Activated CD8-positive, alpha-beta T cell treated with anti-CD3 and anti-CD28 coated beads for 36 hours (primary cell): Measurements from ENCODE around the gene JAML. TPM values are rescaled to one million over a fixed set of nuclear protein-coding genes. Genes with fewer than 3 reads are reported as not detected.

Experiments
- ATAC-seq: fragments of 200-7000 bp; cut with Tn5 transposase; one replicate; pipeline ENCODE4 v1.10.0; 2021; ENCODE audit warnings: mild to moderate bottlenecking, moderate library complexity
- CTCF ChIA-PET: fragments of 350-600 bp; sonication (Branson Sonifier 250); formaldehyde crosslinking; loops from one replicate; lab custom pipeline; 2021; ENCODE audit warnings: antibody characterized with exemption; lab: Charles Lee
- POLR2A ChIA-PET: fragments of 350-600 bp; sonication (Branson Sonifier 250); formaldehyde crosslinking; loops from one replicate; lab custom pipeline; 2021; ENCODE audit warnings: antibody characterized with exemption; lab: Charles Lee
- DNase-seq: peaks from one replicate; pipeline ENCODE4 v3.0.0-alpha.2; 2020
- H3K27ac Mint-ChIP-seq: one replicate; pipeline ENCODE4 v1.8.0; 2021; ENCODE audit warnings: mild to moderate bottlenecking, mixed read lengths
- H3K27me3 Mint-ChIP-seq: one replicate; pipeline ENCODE4 v1.8.0; 2021; ENCODE audit warnings: mixed read lengths
- H3K36me3 Mint-ChIP-seq: one replicate; pipeline ENCODE4 v1.8.0; 2021; ENCODE audit warnings: low read depth, mixed read lengths
- H3K4me1 Mint-ChIP-seq: one replicate; pipeline ENCODE4 v1.8.0; 2021; ENCODE audit warnings: low read depth, mixed read lengths
- H3K4me3 Mint-ChIP-seq: one replicate; pipeline ENCODE4 v1.8.0; 2021; ENCODE audit warnings: mild to moderate bottlenecking, moderate library complexity, mixed read lengths
- H3K9me3 Mint-ChIP-seq: one replicate; pipeline ENCODE4 v1.8.0; 2021; ENCODE audit warnings: mixed read lengths
- intact Hi-C: fragments of 100-400 bp; cut with micrococcal nuclease; formaldehyde crosslinking; loops from one replicate; pipeline ENCODE4 v1.10.0; 2022
- total RNA-seq, 2 experiments: library from RNA; stranded (reverse); gene quantifications; one replicate each; pipeline ENCODE4 v1.2.3, GENCODE V29; 2021
- TF ChIP-seq, protein P1 (sequence below): fragments of 200-600 bp; IDR thresholded peaks from one replicate; pipeline ENCODE4 v1.8.0; 2022; ENCODE audit warnings: antibody characterized with exemption, mild to moderate bottlenecking

JAML gene
- total RNA-seq, 2 experiments from 2014 or later: 236 to 251 TPM

DNA sequence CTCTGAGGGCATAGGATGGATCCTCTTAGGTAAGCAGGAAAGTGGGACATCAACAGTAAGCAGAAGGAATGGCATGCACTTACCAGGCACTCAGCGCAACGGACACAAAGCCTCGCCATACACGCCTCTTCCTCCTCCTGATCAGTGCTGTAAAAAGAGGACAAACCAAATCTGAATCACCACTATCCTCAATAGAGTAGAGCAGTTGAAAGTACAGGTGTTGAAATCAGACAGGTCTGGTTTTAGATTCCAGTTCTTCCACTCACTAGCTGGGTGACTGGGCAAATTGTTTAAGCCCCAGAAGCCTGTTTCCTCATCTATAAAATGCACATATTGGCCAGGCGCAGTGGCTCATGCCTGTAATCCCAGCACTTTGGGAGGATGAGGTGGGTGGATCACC, 8.6 kb upstream of the JAML start:
- Mint-ChIP-seq H3K36me3 (peaks cover 61% of the 10 kb centered on the region), H3K27ac (no peak overlapping the region), H3K4me3 (no peak overlapping the region), H3K9me3 (no peaks in the 10 kb centered on the region), H3K27me3 (no peaks in the 10 kb centered on the region), H3K4me1 (peaks cover 27% of the 10 kb centered on the region)
- ChIA-PET CTCF (no interaction called here), POLR2A (interaction anchor here (0.9 to 6.7 kb wide), 8 partner anchors 8 to 33 kb away, joined by 3 to 71 read pairs (median 4); partner anchors contain the start of genes JAML and MPZL2)
- DNase-seq (no peak), ATAC-seq (no peak)
- TF ChIP-seq, protein P1, sequence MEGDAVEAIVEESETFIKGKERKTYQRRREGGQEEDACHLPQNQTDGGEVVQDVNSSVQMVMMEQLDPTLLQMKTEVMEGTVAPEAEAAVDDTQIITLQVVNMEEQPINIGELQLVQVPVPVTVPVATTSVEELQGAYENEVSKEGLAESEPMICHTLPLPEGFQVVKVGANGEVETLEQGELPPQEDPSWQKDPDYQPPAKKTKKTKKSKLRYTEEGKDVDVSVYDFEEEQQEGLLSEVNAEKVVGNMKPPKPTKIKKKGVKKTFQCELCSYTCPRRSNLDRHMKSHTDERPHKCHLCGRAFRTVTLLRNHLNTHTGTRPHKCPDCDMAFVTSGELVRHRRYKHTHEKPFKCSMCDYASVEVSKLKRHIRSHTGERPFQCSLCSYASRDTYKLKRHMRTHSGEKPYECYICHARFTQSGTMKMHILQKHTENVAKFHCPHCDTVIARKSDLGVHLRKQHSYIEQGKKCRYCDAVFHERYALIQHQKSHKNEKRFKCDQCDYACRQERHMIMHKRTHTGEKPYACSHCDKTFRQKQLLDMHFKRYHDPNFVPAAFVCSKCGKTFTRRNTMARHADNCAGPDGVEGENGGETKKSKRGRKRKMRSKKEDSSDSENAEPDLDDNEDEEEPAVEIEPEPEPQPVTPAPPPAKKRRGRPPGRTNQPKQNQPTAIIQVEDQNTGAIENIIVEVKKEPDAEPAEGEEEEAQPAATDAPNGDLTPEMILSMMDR: no peak
- intact Hi-C loops: no loop called here

DNA sequence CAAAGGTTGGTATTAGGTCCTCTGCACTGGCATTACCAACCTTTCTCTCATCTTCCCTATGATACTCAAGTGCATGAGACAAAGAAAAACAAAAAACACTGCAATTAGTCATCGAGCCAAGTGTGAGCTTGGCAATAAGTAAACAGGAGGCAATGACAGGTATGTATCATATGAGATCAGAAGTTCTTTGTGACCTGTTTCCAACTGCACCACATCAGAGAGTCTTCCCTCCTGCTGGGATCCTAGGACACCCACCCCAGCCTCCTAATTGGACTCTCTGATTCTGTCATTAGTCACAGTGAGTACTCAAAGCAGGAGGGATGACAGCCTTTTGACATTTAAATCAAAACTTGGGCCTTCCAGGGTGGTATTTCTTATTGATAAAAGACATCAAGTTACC, 7.8 kb upstream of the JAML start:
- H3K4me1 Mint-ChIP-seq: peaks cover 28% of the 10 kb centered on the region
- POLR2A ChIA-PET: interaction anchor here (0.5 to 6.7 kb wide), 7 partner anchors 8 to 73 kb away, joined by 3 to 71 read pairs (median 4); partner anchors contain the start of gene JAML
- peak; percentile 82 for DNase-seq

DNA sequence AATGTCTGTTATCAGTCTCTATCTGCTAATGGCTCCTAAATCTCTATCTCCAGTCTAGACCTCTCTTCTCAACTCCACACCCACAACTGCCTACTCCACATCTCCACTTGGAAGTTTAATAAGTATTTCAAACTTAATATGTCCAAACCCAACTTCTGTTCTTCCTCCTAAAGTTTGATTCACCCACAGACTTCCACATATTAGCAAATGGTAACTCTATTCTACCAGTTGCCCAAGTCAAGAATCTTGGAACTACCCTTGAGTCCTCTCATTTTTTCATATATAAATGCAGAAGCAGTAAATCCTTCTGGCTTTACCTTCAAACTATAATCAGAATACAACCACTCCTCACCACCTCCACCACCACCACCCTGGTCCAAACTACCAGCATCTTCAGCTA, 6.7 kb upstream of the JAML start:
- Mint-ChIP-seq H3K27ac (no peak overlapping the region), H3K27me3 (no peaks in the 10 kb centered on the region), H3K36me3 (peaks cover 61% of the 10 kb centered on the region), H3K9me3 (peaks cover 2% of the 10 kb centered on the region), H3K4me3 (no peak overlapping the region), H3K4me1 (peaks cover 29% of the 10 kb centered on the region)
- intact Hi-C loops: no loop called here
- POLR2A ChIA-PET: interaction anchor here (1.0 to 6.7 kb wide), 4 partner anchors 10 to 75 kb away, joined by 3 to 71 read pairs (median 32); no protein-coding TSS in a partner anchor
- DNase-seq (no peak), ATAC-seq (no peak)
- CTCF ChIA-PET: interaction anchor here (1.2 to 1.4 kb wide), 2 partner anchors 19 to 33 kb away, joined by 3 to 6 read pairs; no protein-coding TSS in a partner anchor
- TF ChIP-seq, protein P1: no peak

More for the DNA sequence above, 7.8 kb upstream of the JAML start:
- intact Hi-C loops: no loop called here
- peak; percentile 76 for ATAC-seq
- TF ChIP-seq, protein P1: no peak
- CTCF ChIA-PET: interaction anchor here (1.3 kb wide), 2 partner anchors 9 to 61 kb away, joined by 3 read pairs; no protein-coding TSS in a partner anchor
- Mint-ChIP-seq H3K27ac (no peak overlapping the region), H3K27me3 (no peaks in the 10 kb centered on the region), H3K4me3 (no peak overlapping the region), H3K9me3 (no peaks in the 10 kb centered on the region), H3K36me3 (peaks cover 61% of the 10 kb centered on the region)

DNA sequence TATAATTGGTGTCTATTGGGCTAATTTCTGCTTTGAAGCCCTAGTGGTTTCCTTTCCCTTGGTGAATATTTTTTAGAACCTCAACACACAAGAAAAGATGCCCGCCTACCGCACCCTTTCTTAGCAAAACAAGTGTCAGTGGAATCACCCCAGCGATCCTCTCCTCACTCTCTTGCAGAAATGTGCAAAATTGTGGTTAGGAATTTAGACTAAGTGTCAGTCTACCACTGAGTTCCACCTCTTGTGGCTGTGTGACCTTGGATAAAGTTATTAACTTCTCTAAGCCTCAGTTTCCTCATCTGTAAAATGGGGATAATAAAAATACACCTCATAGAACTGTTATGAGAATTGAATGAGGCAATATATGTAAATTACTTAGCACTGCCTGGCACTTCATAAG, 5.3 kb upstream of the JAML start:
- ChIA-PET CTCF (interaction anchor here (1.3 to 2.1 kb wide), 3 partner anchors 9 to 32 kb away, joined by 3 to 15 read pairs (median 4); no protein-coding TSS in a partner anchor), POLR2A (interaction anchor here (0.8 to 6.7 kb wide), 10 partner anchors 9 to 61 kb away, joined by 3 to 71 read pairs (median 4); partner anchors contain the start of gene MPZL3)
- no peak overlapping the region for H3K4me3 Mint-ChIP-seq
- DNase-seq: peak; percentile 74
- peaks cover 63% of the 10 kb centered on the region for H3K36me3 Mint-ChIP-seq
- peaks cover 34% of the 10 kb centered on the region for H3K4me1 Mint-ChIP-seq
- no peaks in the 10 kb centered on the region for H3K27me3 Mint-ChIP-seq
- ATAC-seq: no peak
- TF ChIP-seq, protein P1: no peak
- H3K9me3 Mint-ChIP-seq: peaks cover 10% of the 10 kb centered on the region
- intact Hi-C loops: no loop called here
- no peak overlapping the region for H3K27ac Mint-ChIP-seq

DNA sequence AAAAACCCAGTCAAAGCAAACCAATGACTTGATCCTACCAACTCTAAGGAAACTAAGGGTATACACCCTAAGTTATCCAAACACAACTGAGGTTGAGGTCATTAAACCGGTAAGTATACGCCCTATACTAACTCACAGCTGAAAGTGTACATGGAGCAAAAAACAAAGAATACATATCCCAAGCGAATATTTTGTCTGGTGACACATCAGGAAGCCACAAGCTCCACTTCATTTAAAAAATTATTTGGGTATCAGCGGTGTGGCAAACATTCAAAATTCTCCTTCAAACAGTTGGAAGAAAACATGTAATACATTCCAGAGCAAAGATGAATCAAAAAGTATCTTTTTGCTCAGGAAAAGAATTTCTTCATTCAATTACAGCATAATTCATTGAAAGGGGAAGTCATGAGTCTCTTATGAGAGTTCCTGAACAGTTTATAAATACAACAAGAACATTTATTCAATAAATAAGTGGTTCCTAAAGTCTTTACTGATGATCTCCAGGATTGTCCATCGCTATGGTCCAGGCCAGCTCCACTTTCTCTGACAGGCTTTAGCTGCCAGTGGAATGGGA, 4.5 kb upstream of the JAML start:
- H3K27ac Mint-ChIP-seq: no peak overlapping the region
- intact Hi-C loops: no loop called here
- H3K36me3 Mint-ChIP-seq: peaks cover 63% of the 10 kb centered on the region

More for the DNA sequence above, 4.5 kb upstream of the JAML start:
- TF ChIP-seq, protein P1: no peak
- ChIA-PET CTCF (interaction anchor here (0.9 to 2.1 kb wide), 4 partner anchors 10 to 31 kb away, joined by 3 to 15 read pairs (median 4); no protein-coding TSS in a partner anchor), POLR2A (interaction anchor here (0.9 to 6.7 kb wide), 10 partner anchors 8 to 153 kb away, joined by 3 to 71 read pairs (median 4); partner anchors contain the start of gene MPZL3)
- peaks cover 39% of the 10 kb centered on the region for H3K4me1 Mint-ChIP-seq
- no peak for DNase-seq
- H3K4me3 Mint-ChIP-seq: peak overlapping the region; percentile 24
- H3K27me3 Mint-ChIP-seq: no peaks in the 10 kb centered on the region
- H3K9me3 Mint-ChIP-seq: peaks cover 11% of the 10 kb centered on the region
- no peak for ATAC-seq
